GM13976 (cell line): ENCODE measurements around the gene CCDC197.

Source experiments
- DNase-seq: peaks from one replicate; pipeline ENCODE4 v3.0.0; 2012; ENCODE audit warnings: low spot score
- in situ Hi-C: fragments of 300-500 bp; cut with MboI; formaldehyde crosslinking; loops from one replicate; pipeline ENCODE4 v1.12.0; 2022; ENCODE audit warnings: low sequenced_read_pairs, mixed read lengths, inconsistent platforms; ENCODE audit not compliant: unreplicated experiment
- TF ChIP-seq, protein P1 (sequence below): IDR thresholded peaks from 2 replicates; pipeline ENCODE4 v1.5.1; 2012; ENCODE audit warnings: borderline replicate concordance, mild to moderate bottlenecking; ENCODE audit not compliant: insufficient read depth; ENCODE audit errors: extremely low read depth, missing control alignments, control extremely low read depth

CCDC197 gene

DNA sequence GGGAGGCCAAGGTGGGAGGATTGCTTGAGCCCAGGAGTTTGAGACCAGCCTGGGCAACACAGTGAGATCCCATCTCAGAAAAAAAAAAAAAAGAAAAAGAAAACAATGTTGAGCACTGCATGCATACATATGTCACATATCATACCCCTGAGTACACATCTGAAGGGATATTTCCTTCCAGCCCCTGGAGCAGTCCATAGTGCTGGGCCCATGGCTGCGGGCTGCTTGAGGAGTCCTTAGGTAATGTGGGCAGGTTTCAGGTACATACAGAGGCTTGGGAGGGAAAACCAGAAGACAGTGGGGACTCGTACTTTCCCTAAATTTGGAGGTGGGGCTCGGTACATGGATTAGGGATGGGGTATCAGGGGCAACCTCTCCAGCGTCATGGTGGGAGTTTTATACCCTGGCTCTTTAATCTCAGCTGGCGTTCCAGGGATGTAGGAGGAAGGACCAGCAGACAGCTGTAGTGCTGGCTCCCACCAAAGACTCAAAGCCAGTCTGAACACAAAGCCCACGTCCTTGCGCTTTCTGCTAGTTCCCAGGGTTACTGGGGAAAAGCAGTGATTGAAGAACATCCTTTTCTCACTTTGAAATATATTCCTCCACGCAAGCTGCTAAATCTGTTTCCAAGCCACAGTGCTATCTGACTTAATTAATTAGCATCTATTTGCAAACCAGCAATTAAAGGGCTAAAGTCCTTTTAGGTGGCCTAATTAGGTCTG is 34.2 kb downstream of the CCDC197 start:
- TF ChIP-seq, protein P1, sequence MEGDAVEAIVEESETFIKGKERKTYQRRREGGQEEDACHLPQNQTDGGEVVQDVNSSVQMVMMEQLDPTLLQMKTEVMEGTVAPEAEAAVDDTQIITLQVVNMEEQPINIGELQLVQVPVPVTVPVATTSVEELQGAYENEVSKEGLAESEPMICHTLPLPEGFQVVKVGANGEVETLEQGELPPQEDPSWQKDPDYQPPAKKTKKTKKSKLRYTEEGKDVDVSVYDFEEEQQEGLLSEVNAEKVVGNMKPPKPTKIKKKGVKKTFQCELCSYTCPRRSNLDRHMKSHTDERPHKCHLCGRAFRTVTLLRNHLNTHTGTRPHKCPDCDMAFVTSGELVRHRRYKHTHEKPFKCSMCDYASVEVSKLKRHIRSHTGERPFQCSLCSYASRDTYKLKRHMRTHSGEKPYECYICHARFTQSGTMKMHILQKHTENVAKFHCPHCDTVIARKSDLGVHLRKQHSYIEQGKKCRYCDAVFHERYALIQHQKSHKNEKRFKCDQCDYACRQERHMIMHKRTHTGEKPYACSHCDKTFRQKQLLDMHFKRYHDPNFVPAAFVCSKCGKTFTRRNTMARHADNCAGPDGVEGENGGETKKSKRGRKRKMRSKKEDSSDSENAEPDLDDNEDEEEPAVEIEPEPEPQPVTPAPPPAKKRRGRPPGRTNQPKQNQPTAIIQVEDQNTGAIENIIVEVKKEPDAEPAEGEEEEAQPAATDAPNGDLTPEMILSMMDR: no peak
- in situ Hi-C loops: loop anchor here (10.0 kb wide), 1 partner anchor 103 kb away; no protein-coding TSS in a partner anchor
- DNase-seq: no peak

DNA sequence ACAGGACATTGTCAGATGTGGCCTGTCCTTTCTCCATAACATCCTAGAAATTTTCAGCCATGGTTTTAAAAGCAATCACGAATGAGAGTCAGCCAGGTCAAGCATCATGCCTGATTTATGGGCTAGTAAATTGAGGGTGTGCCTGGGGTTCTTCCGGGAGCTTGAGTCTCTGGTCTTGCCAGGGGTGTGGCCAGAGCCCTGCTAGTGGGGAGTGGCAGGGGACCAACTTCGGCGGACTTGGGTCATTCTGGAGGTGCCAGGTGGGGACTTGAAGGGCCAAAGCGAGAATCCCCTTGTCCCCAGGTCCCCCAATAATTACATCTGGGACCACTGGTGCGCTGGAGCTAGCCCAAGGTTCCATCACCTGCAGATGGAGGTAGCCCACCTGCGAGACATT is 34.8 kb downstream of the CCDC197 start:
- in situ Hi-C loops: loop anchor here (10.0 kb wide), 1 partner anchor 103 kb away; no protein-coding TSS in a partner anchor
- DNase-seq: no peak
- TF ChIP-seq, protein P1: no peak

DNA sequence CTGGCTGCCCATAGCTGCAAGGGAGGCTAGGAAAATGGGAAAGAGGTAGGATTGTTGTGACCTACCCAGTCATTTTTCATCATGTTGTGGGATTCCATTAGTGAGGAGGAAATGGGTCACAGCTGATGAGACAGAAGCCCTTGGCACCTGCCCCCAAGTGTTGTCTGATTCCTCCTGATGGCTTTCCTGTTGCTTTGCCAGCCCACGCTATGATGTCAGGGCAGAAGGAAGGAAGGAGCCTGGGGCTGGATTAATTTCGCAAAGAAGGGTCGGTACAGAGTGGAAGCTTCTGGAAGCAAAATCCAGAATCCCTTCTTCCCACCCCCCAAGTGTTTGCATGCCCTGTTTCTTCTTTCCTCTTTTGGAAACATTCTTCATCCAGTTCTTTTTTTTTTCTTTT is 37.8 kb downstream of the CCDC197 start:
- DNase-seq: no peak
- TF ChIP-seq, protein P1: no peak
- in situ Hi-C loops: loop anchor here (10.0 kb wide), 1 partner anchor 100 kb away; no protein-coding TSS in a partner anchor

DNA sequence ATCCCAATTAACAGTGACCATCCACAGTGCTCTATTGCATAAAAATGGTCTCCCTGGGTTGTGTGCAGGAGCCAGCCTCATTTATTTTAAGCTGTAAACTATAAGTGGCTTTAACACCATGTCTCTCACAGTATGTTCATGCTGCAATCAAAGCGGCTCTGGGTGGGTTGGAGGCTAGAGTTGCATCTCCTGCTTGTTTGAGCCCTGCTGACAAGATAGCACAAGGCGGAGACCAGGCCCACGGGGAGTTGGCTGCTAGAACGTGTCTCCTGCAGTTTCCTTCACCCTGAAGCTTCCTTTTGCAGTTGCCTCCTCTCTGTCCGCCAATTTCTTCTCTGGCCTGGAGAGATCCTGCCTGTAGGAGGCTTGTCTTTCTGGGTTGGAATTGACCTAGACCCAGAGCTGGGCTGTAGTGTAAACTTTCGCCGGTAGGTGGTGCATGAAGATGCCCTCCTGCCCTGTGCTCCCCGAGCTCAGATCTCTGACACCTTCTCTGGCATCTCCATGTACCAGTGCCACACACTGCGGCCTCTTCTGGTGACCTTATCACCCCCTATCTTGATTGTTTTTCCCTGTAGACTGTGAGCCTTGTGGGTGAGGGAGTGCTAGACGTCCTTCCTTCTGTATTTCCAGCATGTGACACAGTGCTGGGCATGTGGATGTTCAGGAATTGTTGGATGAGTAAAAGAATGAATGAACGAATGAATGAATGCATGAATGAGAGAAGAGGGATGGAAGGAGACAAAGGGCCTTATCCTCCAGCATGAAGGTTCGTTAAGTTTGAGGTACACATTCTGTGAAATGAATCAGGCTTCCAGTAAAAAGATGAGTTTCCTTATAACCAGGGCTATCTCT is 39.4 kb downstream of the CCDC197 start:
- TF ChIP-seq, protein P1: peak; percentile 84
- peak; percentile 83 for DNase-seq
- in situ Hi-C loops: loop anchor here (10.0 kb wide), 1 partner anchor 98 kb away; no protein-coding TSS in a partner anchor

DNA sequence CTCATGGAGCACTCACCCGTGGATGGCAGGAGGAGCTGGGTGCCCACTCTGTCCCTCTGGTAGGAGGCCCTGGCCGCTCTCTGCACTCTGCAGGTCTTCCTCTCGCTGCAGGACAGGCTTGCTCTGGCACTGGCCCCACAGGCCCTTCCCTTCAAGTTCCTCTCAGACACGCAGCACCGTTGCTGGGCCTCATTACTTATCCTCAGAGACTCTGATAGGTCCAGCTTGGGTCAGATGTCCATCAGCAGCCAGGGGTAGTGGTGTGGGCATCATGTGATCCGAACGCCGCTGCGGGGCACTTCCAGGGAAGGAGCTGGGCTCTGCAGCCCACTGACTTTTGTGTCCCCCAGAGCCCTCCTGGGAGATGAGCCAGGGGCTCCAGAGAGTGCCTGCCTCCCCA is 40.9 kb downstream of the CCDC197 start:
- in situ Hi-C loops: loop anchor here (10.0 kb wide), 1 partner anchor 97 kb away; no protein-coding TSS in a partner anchor
- DNase-seq: peak; percentile 10
- TF ChIP-seq, protein P1: no peak

DNA sequence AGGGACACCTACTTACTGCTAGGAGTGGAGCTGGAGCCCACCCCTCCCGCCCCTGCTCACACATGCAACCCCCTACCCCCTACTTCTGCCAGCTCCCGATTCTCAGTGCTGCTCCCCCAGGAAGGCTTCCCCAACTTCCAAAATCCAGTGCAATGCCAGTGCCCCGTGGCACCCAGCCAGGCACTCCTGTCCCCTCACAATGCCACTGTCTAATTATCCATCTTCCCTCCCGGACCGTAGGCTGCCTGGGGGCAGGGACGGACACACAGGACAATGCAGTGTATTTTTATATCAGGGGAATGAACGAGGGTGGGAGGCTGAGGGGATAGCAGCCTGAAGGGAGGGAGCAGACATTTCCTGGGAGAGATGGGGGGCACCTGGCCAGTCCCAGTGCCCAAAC is 41.4 kb downstream of the CCDC197 start:
- TF ChIP-seq, protein P1: no peak
- in situ Hi-C loops: loop anchor here (10.0 kb wide), 1 partner anchor 96 kb away; no protein-coding TSS in a partner anchor
- DNase-seq: no peak
